Activated naive CD8-positive, alpha-beta T cell treated with anti-CD3 and anti-CD28 coated beads for 36 hours (primary cell): Measurements from ENCODE around the gene ZNF546. TPM values are rescaled to one million over a fixed set of nuclear protein-coding genes. Genes with fewer than 3 reads are reported as not detected.
A peak's percentile ranks its signal among the peaks of the same experiment; 100 is the strongest.
"Not testable (repeated sequence)": the region's sequence is repeated elsewhere in the genome, so short reads cannot be mapped to it uniquely, and the experiment has no call there.

ENCODE experiments used
- DNase-seq: peaks from one replicate; pipeline ENCODE4 v3.0.0; 2021
- H3K27ac Mint-ChIP-seq: one replicate; pipeline ENCODE4 v1.8.0; 2022; ENCODE audit warnings: mild to moderate bottlenecking, moderate library complexity, mixed read lengths
- H3K27me3 Mint-ChIP-seq: one replicate; pipeline ENCODE4 v1.8.0; 2022; ENCODE audit warnings: mild to moderate bottlenecking, mixed read lengths
- H3K36me3 Mint-ChIP-seq: one replicate; pipeline ENCODE4 v1.8.0; 2021; ENCODE audit warnings: mild to moderate bottlenecking, mixed read lengths
- H3K4me1 Mint-ChIP-seq: one replicate; pipeline ENCODE4 v1.8.0; 2021; ENCODE audit warnings: mixed read lengths
- H3K4me3 Mint-ChIP-seq: one replicate; pipeline ENCODE4 v1.8.0; 2022; ENCODE audit warnings: mild to moderate bottlenecking, moderate library complexity, mixed read lengths
- H3K9me3 Mint-ChIP-seq: one replicate; pipeline ENCODE4 v1.8.0; 2022; ENCODE audit warnings: mixed read lengths
- total RNA-seq, 2 experiments: library from RNA; stranded (reverse); gene quantifications; one replicate each; pipeline ENCODE4 v1.2.3, GENCODE V29; 2021

The ZNF546 gene
- total RNA-seq, 2 experiments from 2014 or later, result 3.7 to 3.8 TPM

DNA sequence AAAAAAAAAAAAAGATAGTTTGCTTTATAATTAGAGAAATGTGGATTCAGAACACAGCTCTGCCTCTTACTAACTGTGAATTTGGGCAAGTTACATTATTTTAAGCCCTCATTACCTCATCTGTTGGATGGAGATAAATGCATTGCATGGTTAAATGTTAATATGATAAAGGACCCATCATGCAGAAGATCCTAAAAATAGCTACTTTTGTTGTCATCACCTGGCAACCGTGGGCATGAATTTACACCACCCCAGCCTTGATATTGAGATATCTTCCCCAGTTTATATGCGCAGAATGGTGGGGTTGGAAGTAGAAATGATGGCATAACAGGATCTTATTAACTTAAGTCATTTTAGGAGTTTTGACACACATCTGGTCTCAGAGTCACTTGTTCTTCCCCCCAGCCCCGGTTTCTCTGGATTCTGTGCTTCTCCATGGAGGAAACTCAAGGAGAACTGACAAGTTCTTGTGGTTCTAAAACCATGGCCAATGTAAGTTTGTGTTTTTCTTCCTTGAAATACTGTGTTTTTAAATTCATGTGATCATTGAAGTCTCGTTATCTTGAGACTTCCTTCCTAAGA lies 8.9 kb downstream of the ZNF546 start:
- no peak overlapping the region for H3K27ac Mint-ChIP-seq
- no peaks in the 10 kb centered on the region for H3K27me3 Mint-ChIP-seq
- peaks cover 13% of the 10 kb centered on the region for H3K9me3 Mint-ChIP-seq
- H3K4me1 Mint-ChIP-seq, result peaks cover 8% of the 10 kb centered on the region
- H3K4me3 Mint-ChIP-seq, result no peak overlapping the region
- no peak for DNase-seq
- peaks cover 42% of the 10 kb centered on the region for H3K36me3 Mint-ChIP-seq

DNA sequence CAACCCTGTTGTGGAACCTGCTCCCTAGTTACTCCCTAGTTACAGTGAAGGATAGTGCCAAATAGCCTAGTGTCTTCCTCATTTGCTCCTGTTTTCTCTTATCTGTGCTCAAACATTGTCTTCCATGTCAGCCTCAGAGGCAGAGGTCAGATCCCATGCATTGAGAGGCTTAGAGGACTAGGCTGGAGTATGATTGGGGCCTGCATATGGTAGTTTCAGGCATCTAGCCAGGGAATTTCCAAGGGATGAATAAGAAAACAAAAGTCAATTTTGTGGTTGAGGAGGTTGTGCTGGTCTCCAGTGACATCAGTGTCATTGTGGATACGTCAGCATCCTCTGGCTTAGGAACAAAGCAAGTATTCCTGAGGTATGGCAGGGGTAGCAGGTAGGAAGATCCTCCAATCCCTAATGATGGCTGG lies 9.4 kb downstream of the ZNF546 start:
- peaks cover 46% of the 10 kb centered on the region for H3K36me3 Mint-ChIP-seq
- peaks cover 13% of the 10 kb centered on the region for H3K9me3 Mint-ChIP-seq
- no peaks in the 10 kb centered on the region for H3K27me3 Mint-ChIP-seq
- no peak overlapping the region for H3K27ac Mint-ChIP-seq
- DNase-seq, result no peak
- H3K4me3 Mint-ChIP-seq, result no peak overlapping the region
- H3K4me1 Mint-ChIP-seq, result peaks cover 8% of the 10 kb centered on the region

DNA sequence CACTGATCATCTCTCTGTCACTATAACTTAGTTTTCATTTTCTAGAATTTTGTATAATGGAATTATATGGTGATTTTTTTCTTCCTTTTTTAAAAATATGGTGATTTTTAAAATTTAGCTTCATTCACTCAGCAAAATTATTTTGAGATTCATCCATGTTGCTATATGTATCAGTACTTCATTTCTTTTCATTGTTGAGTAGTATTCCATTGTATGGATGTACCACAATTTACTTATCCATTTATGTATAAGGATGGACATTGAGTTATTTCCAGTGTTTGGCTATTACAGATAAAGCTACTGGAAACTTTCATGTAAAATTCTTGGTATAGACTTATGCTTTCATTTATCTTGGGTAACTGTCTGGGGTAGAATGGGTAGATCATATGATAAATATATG lies 12.8 kb downstream of the ZNF546 start:
- Mint-ChIP-seq H3K4me3 (no peak overlapping the region), H3K9me3 (peaks cover 40% of the 10 kb centered on the region), H3K27ac (no peak overlapping the region), H3K36me3 (peaks cover 80% of the 10 kb centered on the region), H3K4me1 (peaks cover 8% of the 10 kb centered on the region), H3K27me3 (no peaks in the 10 kb centered on the region)
- DNase-seq, result no peak

DNA sequence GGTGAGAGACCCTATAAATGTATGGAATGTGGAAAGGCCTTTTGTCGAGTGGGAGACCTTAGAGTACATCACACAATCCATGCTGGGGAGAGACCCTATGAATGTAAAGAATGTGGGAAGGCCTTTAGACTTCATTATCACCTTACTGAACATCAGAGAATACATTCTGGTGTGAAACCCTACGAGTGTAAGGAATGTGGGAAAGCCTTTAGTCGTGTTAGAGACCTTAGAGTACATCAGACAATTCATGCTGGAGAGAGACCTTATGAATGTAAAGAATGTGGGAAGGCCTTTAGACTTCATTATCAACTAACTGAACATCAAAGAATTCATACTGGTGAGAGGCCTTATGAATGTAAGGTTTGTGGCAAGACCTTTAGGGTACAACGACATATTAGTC lies 17.1 kb downstream of the ZNF546 start:
- Mint-ChIP-seq H3K27me3 (no peaks in the 10 kb centered on the region), H3K36me3 (peaks cover 66% of the 10 kb centered on the region), H3K4me1 (no peaks in the 10 kb centered on the region), H3K27ac (no peak overlapping the region), H3K9me3 (peaks cover 60% of the 10 kb centered on the region), H3K4me3 (no peak overlapping the region)
- DNase-seq, result no peak

DNA sequence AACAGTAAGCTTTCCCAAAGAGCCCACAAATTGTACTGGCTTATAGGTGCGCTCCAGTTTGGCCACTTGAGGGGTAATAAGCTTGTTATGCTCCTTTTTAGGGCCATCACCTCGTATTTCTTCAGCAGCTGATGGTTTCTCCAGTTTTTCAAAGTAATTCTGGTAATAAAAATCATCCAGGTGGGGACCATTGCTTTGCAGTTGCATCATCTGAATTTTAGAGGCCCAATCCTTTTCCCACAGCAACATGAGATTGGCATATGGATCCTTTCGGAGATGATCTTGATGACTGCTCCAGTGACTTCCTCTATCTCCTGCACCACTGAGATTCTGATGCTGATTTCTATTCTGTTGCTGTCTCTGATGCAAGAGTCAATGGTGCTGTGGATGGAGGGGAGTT lies 27.1 kb downstream of the ZNF546 start:
- H3K36me3 Mint-ChIP-seq, result peaks cover 22% of the 10 kb centered on the region
- no peak overlapping the region for H3K27ac Mint-ChIP-seq
- H3K9me3 Mint-ChIP-seq, result peaks cover 60% of the 10 kb centered on the region
- H3K4me3 Mint-ChIP-seq, result no peak overlapping the region
- no peaks in the 10 kb centered on the region for H3K27me3 Mint-ChIP-seq
- DNase-seq, result no peak
- no peaks in the 10 kb centered on the region for H3K4me1 Mint-ChIP-seq

DNA sequence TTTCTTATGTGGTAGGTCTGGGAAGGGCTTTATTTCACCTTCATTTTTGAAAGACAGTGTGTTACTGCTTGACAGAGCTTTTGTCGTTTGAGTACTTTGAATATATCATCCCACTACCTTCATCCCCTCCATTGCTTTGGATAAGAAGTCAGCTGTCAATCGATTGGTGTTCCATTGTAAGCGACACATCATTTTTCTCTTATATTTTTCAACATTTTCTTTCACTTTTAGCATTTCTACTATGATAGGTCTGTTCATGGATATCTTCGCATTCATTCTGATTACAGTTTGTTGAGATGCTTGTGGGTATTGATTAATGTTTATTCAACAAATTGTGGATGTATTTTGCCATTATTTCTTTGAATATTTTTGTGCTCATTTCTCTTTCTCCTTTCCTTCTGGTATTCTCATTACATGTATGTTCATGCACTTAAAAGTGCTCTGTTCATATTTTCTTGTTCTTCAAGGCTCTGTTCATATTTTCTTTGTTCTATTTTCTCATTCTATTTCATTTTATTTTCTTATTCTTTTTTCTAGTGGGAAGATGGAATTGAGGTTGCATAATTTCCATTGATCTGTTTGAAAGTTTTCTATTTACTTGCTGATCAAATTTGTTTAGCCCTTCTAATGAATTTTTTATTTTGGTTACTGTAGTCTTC lies 29.2 kb downstream of the ZNF546 start:
- Mint-ChIP-seq H3K4me1 (no peaks in the 10 kb centered on the region), H3K9me3 (peaks cover 65% of the 10 kb centered on the region), H3K36me3 (peaks cover 27% of the 10 kb centered on the region), H3K4me3 (no peak overlapping the region), H3K27ac (no peak overlapping the region), H3K27me3 (no peaks in the 10 kb centered on the region)
- no peak for DNase-seq

DNA sequence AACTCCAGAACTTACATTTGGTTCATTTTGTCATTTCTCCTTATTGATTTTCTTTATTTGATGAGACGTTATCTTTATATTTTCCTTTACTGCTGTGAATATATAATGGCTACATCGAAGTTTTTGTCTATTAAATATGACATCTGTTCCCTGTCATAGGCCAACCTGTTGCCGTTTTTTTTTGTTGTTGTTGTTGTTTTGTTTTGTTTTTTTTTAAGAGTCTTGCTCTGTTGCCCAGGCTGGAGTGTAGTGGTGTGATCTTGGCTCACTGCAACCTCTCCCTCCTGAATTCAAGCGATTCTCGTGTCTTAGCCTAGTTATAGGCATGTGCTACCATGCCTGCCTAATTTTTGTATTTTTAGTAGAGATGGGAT lies 29.7 kb downstream of the ZNF546 start:
- H3K9me3 Mint-ChIP-seq, result peaks cover 63% of the 10 kb centered on the region

DNA sequence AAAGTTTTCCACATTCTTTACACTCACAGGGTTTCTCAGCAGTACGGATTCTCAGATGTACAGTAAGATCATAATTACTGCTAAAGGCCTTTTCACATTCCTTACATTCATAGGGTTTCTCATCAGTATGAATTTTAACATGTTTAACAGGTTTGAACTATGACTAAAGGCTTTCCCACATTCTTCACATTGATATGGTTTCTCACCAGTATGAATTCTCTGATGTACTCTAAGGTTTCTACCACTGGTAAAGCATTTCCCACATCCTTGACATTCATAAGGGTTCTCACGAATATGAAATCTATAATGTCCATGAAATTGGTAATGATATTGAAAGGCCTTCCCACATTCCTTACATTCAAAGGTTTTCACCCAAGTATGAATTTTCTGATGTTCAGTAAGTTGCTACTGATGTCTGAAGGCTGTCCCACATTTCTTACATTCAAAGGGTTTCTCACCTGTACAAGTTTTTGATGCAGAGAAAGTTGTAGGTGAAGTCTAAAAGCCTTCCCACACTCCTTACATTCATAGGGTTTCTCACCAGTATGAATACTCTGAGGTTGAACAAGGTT lies 37.2 kb downstream of the ZNF546 start:
- Mint-ChIP-seq H3K27me3 (no peaks in the 10 kb centered on the region), H3K4me3 (no peak overlapping the region), H3K4me1 (no peaks in the 10 kb centered on the region), H3K9me3 (peaks cover 59% of the 10 kb centered on the region), H3K27ac (no peak overlapping the region), H3K36me3 (peaks cover 60% of the 10 kb centered on the region)
- no peak for DNase-seq

More for the DNA sequence above, 29.7 kb downstream of the ZNF546 start:
- DNase-seq, result no peak
- Mint-ChIP-seq H3K36me3 (peaks cover 28% of the 10 kb centered on the region), H3K4me1 (no peaks in the 10 kb centered on the region), H3K27me3 (no peaks in the 10 kb centered on the region), H3K4me3 (no peak overlapping the region), H3K27ac (no peak overlapping the region)

DNA sequence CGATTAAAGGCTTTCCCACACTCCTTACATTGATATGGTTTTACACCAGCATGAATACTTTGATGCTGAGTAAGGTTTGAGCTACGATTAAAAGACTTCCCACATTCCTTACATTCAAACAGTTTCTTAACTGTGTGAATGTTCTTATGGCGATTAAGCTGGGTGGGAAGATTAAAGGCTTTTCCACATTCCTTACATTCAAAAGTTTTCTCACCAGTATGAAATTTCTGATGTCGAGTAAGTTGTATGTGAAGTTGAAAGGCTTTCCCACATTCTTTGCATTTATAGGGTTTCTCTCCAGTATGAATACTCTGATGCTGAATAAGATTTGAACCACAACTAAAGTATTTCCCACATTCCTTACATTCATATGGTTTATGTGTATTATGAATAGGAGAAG lies 39.1 kb downstream of the ZNF546 start:
- Mint-ChIP-seq H3K36me3 (peaks cover 56% of the 10 kb centered on the region), H3K9me3 (peaks cover 51% of the 10 kb centered on the region)

DNA sequence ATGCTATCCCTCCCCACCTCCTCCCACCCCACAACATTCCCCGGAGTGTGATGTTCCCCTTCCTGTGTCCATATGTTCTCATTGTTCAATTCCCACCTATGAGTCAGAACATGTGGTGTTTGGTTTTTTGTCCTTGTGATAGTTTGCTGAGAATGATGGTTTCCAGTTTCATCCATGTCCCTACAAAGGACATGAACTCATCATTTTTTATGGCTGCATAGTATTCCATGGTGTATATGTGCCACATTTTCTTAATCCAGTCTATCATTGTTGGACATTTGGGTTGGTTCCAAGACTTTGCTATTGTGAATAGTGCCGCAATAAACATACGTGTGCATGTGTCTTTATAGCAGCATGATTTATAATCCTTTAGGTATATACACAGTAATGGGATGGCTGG lies 41.2 kb downstream of the ZNF546 start:
- peaks cover 49% of the 10 kb centered on the region for H3K9me3 Mint-ChIP-seq
- H3K36me3 Mint-ChIP-seq, result peaks cover 61% of the 10 kb centered on the region

More for the DNA sequence above, 39.1 kb downstream of the ZNF546 start:
- no peak for DNase-seq
- Mint-ChIP-seq H3K4me1 (no peaks in the 10 kb centered on the region), H3K27ac (no peak overlapping the region), H3K4me3 (no peak overlapping the region), H3K27me3 (no peaks in the 10 kb centered on the region)

DNA sequence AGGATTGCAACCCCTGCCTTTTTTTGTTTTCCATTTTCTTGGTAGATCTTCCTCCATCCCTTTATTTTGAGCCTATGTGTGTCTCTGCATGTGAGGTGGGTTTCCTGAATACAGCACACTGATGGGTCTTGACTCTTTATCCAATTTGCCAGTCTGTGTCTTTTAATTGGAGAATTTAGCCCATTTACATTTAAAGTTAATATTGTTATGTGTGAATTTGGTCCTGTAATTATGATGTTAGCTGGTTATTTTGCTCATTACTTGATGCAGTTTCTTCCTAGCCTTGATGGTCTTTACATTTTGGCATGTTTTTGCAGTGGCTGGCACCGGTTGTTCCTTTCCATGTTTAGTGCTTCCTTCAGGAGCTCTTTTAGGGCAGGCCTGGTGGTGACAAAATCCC lies 44.9 kb downstream of the ZNF546 start:
- H3K27ac Mint-ChIP-seq, H3K4me1 Mint-ChIP-seq, H3K4me3 Mint-ChIP-seq, DNase-seq, H3K27me3 Mint-ChIP-seq: not testable (repeated sequence)
- H3K9me3 Mint-ChIP-seq, result peaks cover 48% of the 10 kb centered on the region
- H3K36me3 Mint-ChIP-seq, result peaks cover 64% of the 10 kb centered on the region

More for the DNA sequence above, 41.2 kb downstream of the ZNF546 start:
- H3K27me3 Mint-ChIP-seq, H3K27ac Mint-ChIP-seq, DNase-seq, H3K4me3 Mint-ChIP-seq, H3K4me1 Mint-ChIP-seq: not testable (repeated sequence)

DNA sequence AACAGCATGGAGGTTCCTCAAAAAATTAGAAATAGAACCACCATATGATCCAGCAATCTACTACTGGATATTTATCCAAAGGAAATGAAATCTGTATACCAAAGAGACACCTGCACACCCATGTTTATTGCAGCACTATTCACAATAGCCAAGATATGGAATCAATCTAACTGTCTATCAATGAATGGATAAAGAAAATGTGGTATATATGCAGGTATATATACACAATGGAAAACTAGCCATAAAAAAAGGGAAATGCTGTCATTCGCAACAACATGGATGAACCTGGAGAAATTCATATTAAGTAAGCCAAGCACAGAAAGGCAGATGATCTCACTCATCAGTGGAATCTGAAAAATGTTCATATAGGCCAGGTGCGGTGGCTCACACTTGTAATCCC lies 56.6 kb downstream of the ZNF546 start:
- Mint-ChIP-seq H3K27me3 (no peaks in the 10 kb centered on the region), H3K36me3 (peaks cover 52% of the 10 kb centered on the region), H3K9me3 (peaks cover 21% of the 10 kb centered on the region), H3K27ac (no peak overlapping the region), H3K4me3 (peak overlapping the region; percentile 23), H3K4me1 (peaks cover 39% of the 10 kb centered on the region)
- DNase-seq, result no peak

DNA sequence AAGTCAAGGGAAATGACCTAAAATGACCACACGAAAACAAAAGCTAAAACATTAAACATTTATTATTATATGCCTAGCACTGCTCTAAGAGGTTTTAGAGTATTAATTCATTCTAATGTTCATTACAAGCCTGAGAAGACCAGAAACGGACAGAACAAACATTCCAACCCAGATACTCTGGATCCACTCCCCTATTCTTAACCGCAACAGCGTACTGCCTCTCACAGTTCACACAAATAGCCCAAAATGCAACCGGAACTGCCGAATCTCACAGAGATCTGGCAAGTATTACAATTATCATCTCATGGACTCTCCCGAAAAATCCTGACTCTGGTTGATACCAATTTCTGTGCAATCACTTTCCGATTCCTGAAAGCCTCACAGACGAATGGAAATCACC lies 57.8 kb downstream of the ZNF546 start:
- Mint-ChIP-seq H3K36me3 (peaks cover 50% of the 10 kb centered on the region), H3K4me1 (peaks cover 39% of the 10 kb centered on the region), H3K9me3 (peaks cover 27% of the 10 kb centered on the region), H3K27me3 (no peaks in the 10 kb centered on the region), H3K27ac (no peak overlapping the region), H3K4me3 (peak overlapping the region; percentile 99)
- DNase-seq, result no peak

DNA sequence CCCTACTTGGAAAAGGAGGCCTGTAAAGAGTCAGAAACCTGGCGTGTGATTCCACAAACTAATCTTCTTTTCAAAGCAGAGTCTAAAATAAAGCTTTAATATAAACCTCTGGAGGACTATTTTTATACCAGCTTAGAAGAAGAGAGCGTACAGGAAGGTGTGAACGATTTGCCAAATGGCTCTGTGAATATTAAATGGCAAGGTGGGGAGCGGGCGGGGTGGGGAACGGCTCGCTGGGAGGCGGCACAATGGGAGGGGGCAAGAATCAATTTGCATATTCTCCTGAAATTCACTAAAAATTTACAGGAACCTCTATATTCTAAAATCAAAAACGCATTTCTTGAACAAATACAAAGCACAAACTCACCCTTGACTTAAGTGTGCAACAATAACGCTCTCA lies 58.2 kb downstream of the ZNF546 start:
- DNase-seq, result no peak
- Mint-ChIP-seq H3K27ac (peak overlapping the region; percentile 97), H3K27me3 (no peaks in the 10 kb centered on the region), H3K4me1 (peaks cover 39% of the 10 kb centered on the region), H3K36me3 (peaks cover 51% of the 10 kb centered on the region), H3K9me3 (peaks cover 31% of the 10 kb centered on the region), H3K4me3 (peak overlapping the region; percentile 99)

DNA sequence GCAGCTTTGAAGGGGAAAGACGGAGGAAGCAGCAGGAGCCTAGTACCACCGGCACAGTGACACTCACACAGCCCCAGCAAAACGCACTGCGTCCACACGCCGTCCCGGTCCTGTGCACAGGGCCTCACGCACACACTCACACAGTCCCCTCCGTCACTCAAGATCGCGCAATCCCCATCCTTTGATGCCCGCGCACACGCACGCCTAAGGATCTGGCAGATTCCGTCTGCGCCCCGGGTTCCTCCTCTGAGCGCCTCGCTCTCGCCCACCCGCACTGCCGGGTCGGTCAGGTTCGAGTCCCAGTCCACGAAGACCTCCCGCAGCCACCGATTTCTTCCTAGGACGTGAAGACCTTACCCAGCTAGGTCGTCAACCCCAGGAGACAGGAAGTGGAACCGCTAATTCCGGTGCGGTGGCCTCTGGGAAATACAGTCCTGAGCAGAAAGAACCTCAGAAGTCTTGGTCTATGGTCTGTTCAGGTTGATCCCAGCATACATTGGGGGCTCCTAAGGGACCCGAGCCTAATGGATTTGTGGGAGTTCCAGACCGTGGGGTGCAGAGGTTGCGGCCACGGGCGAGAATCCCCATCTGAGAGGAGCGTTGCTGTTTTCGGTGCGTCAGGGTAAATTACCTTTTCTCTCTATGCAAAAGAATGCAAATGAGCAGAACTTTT lies 59.1 kb downstream of the ZNF546 start, which contains the start of gene ZNF780B:
ZNF780B (minus strand) TSS at position 400 of the 673 bp plus-strand sequence. CDS start 5,899 bp downstream, outside the sequence.
- peaks cover 39% of the 10 kb centered on the region for H3K4me1 Mint-ChIP-seq
- H3K36me3 Mint-ChIP-seq, result peaks cover 45% of the 10 kb centered on the region
- no peaks in the 10 kb centered on the region for H3K27me3 Mint-ChIP-seq
- DNase-seq, result peak; percentile 72
- H3K4me3 Mint-ChIP-seq, result peak within 1 kb of the TSS; percentile 99
- H3K27ac Mint-ChIP-seq, result peak within 1 kb of the TSS; percentile 97
- peaks cover 29% of the 10 kb centered on the region for H3K9me3 Mint-ChIP-seq
